Muscle of leg (tissue), 11 donors: ENCODE results near the gene BOD1L1. TPM values are rescaled to one million over a fixed set of nuclear protein-coding genes. Genes with fewer than 3 reads are reported as not detected.
A peak's percentile ranks its signal among the peaks of the same experiment; 100 is the strongest.

Experiments used
- DNase-seq: peaks from one replicate; pipeline ENCODE4 v3.0.0; 2013
- H3K27ac ChIP-seq: one replicate; pipeline ENCODE4 v1.5.1; 2013; ENCODE audit warnings: mild to moderate bottlenecking, low read length, control low read depth
- H3K27me3 ChIP-seq: one replicate; pipeline ENCODE4 v1.6.1; 2013; ENCODE audit warnings: low read length; ENCODE audit not compliant: control insufficient read depth, insufficient read depth
- H3K36me3 ChIP-seq: one replicate; pipeline ENCODE4 v1.6.1; 2013; ENCODE audit warnings: low read length; ENCODE audit not compliant: control insufficient read depth, insufficient read depth
- H3K4me1 ChIP-seq: one replicate; pipeline ENCODE4 v1.6.1; 2013; ENCODE audit warnings: low read length; ENCODE audit not compliant: control insufficient read depth, insufficient read depth
- H3K4me3 ChIP-seq: one replicate; pipeline ENCODE4 v1.5.1; 2013; ENCODE audit warnings: low read length, control low read depth
- H3K9me3 ChIP-seq: replicated peaks from 2 replicates; pipeline ENCODE4 v1.6.1; 2013; ENCODE audit warnings: low read depth, low read length; ENCODE audit not compliant: control insufficient read depth
- WGBS: methylation state at CpG from one replicate; pipeline ENCODE4 v1.1.5; 2013; ENCODE audit warnings: missing lambda C conversion rate; ENCODE audit not compliant: insufficient coverage; 5-methylcytosine and 5-hydroxymethylcytosine counted together
- polyA plus RNA-seq, 8 donors: library from polyadenylated mRNA; unstranded; fragments of 120-200 nt; gene quantifications; one replicate each; pipeline versions ENCODE4 v1.2.1 to v1.2.3, GENCODE V29; 2013; ENCODE audit warnings: inconsistent platforms in 1 of 8, low replicate concordance in 1 of 8; ENCODE audit not compliant: insufficient read length in 8 of 8, insufficient read depth in 1 of 8
- total RNA-seq: library from RNA; stranded (reverse); fragments of 120-200 nt; gene quantifications from one replicate; pipeline ENCODE4 v1.2.4, GENCODE V29; 2013

BOD1L1 gene
- total and polyA plus RNA-seq, 9 donors: 25.5 to 39.8 (median 32.1) TPM

- 20% methylated on average over 6 of the region's 18 CpGs for WGBS
- Histone ChIP-seq H3K27me3 (peaks cover 75% of the 10 kb centered on the region), H3K36me3 (no peaks in the 10 kb centered on the region), H3K9me3 (no peaks in the 10 kb centered on the region), H3K4me1 (peaks cover 35% of the 10 kb centered on the region), H3K4me3 (no peak overlapping the region), H3K27ac (no peak overlapping the region)
- DNase-seq: no peak
Observed at GRCh38 chr4:13546142-13546940, 81.2 kb downstream of the BOD1L1 start.

GRCh38 chr4:13545394-13545808 lies 82.1 kb downstream of the BOD1L1 start:
- no peak for DNase-seq
- H3K9me3 ChIP-seq: no peaks in the 10 kb centered on the region
- no peak overlapping the region for H3K27ac ChIP-seq
- WGBS: no CpG with 5 or more reads among the region's 8 CpGs
- peaks cover 84% of the 10 kb centered on the region for H3K27me3 ChIP-seq
- H3K4me1 ChIP-seq: peaks cover 35% of the 10 kb centered on the region
- no peaks in the 10 kb centered on the region for H3K36me3 ChIP-seq
- no peak overlapping the region for H3K4me3 ChIP-seq

GRCh38 chr4:13544606-13545393 lies 82.7 kb downstream of the BOD1L1 start:
- H3K9me3 ChIP-seq: no peaks in the 10 kb centered on the region
- peaks cover 38% of the 10 kb centered on the region for H3K4me1 ChIP-seq

GRCh38 chr4:13543839-13544605 lies 83.5 kb downstream of the BOD1L1 start, which contains the start of gene NKX3-2:
NKX3-2 (minus strand) TSS chr4:13544508; CDS start chr4:13544414, 94 bp downstream.
- Histone ChIP-seq H3K27me3 (peaks cover 86% of the 10 kb centered on the region), H3K27ac (peak within 1 kb of the TSS; percentile 29), H3K9me3 (no peaks in the 10 kb centered on the region), H3K36me3 (no peaks in the 10 kb centered on the region), H3K4me3 (peak within 1 kb of the TSS; percentile 63), H3K4me1 (peaks cover 37% of the 10 kb centered on the region)
- under 1% methylated on average over 88 of the region's 96 CpGs for WGBS
- DNase-seq: peak; percentile 29

More at GRCh38 chr4:13544606-13545393, 82.7 kb downstream of the BOD1L1 start:
- H3K4me3 ChIP-seq: peak overlapping the region; percentile 63
- peak; percentile 90 for DNase-seq
- peak overlapping the region; percentile 29 for H3K27ac ChIP-seq
- under 1% methylated on average over 49 of the region's 54 CpGs for WGBS
- peaks cover 86% of the 10 kb centered on the region for H3K27me3 ChIP-seq
- H3K36me3 ChIP-seq: no peaks in the 10 kb centered on the region

- Histone ChIP-seq H3K9me3 (no peaks in the 10 kb centered on the region), H3K27ac (no peak overlapping the region), H3K4me1 (peaks cover 34% of the 10 kb centered on the region), H3K27me3 (peaks cover 88% of the 10 kb centered on the region), H3K4me3 (peak overlapping the region; percentile 26), H3K36me3 (no peaks in the 10 kb centered on the region)
- DNase-seq: no peak
- 24% methylated on average over 29 of the region's 30 CpGs for WGBS
Observed at GRCh38 chr4:13543032-13543838, 84.3 kb downstream of the BOD1L1 start.

GRCh38 chr4:13542577-13543031 lies 84.9 kb downstream of the BOD1L1 start:
- DNase-seq: no peak
- Histone ChIP-seq H3K4me3 (no peak overlapping the region), H3K36me3 (no peaks in the 10 kb centered on the region), H3K27ac (no peak overlapping the region), H3K9me3 (no peaks in the 10 kb centered on the region), H3K27me3 (peaks cover 88% of the 10 kb centered on the region), H3K4me1 (peaks cover 34% of the 10 kb centered on the region)
- WGBS: 12% methylated on average over 17 of the region's 27 CpGs

- Histone ChIP-seq H3K27me3 (peaks cover 88% of the 10 kb centered on the region), H3K4me1 (peaks cover 28% of the 10 kb centered on the region), H3K4me3 (no peak overlapping the region), H3K36me3 (no peaks in the 10 kb centered on the region), H3K9me3 (peaks cover 2% of the 10 kb centered on the region), H3K27ac (no peak overlapping the region)
- 4% methylated on average over 79 of the region's 79 CpGs for WGBS
- no peak for DNase-seq
Observed at GRCh38 chr4:13541720-13542576, 85.6 kb downstream of the BOD1L1 start.

- no peak overlapping the region for H3K4me3 ChIP-seq
- H3K27me3 ChIP-seq: peaks cover 88% of the 10 kb centered on the region
- no peak for DNase-seq
- peaks cover 25% of the 10 kb centered on the region for H3K4me1 ChIP-seq
- no peak overlapping the region for H3K27ac ChIP-seq
- H3K9me3 ChIP-seq: peaks cover 2% of the 10 kb centered on the region
- H3K36me3 ChIP-seq: no peaks in the 10 kb centered on the region
- WGBS: 10% methylated on average over 2 of the region's 10 CpGs
Observed at GRCh38 chr4:13541176-13541604, 86.3 kb downstream of the BOD1L1 start.
